ENCODE data around the gene ZNF425.
"Not testable (repeated sequence)": the region's sequence is repeated elsewhere in the genome, so short reads cannot be mapped to it uniquely, and the experiment has no call there.

Gene ZNF425

GRCh38 chr7:149074116-149074885, 51.8 kb downstream of the ZNF425 start:
- Histone ChIP-seq H3K4me3 (ENCODE audit: insufficient read depth, low read depth, low read length) (no peak overlapping the region), H3K27me3 (ENCODE audit: control insufficient read depth, insufficient read depth, low read length, poor library complexity, severe bottlenecking) (no peaks in the 10 kb centered on the region), H3K9me3 (ENCODE audit: control insufficient read depth, low read length) (no peaks in the 10 kb centered on the region), H3K27ac (ENCODE audit: insufficient read depth, low read depth, low read length, poor library complexity, severe bottlenecking) (no peak overlapping the region), H3K4me1 (ENCODE audit: control insufficient read depth, insufficient read depth, low read length) (no peaks in the 10 kb centered on the region), H3K36me3 (ENCODE audit: control insufficient read depth, insufficient read depth, low read length) (peaks cover 22% of the 10 kb centered on the region)
- WGBS, 2 experiments: 96 to 97% methylated on average over 2 to 3 of the region's 3 CpGs

GRCh38 chr7:149072438-149072775, 53.7 kb downstream of the ZNF425 start:
- Histone ChIP-seq H3K4me1 (ENCODE audit: control insufficient read depth, insufficient read depth, low read length) (no peaks in the 10 kb centered on the region), H3K27ac (ENCODE audit: insufficient read depth, low read depth, low read length, poor library complexity, severe bottlenecking) (no peak overlapping the region), H3K9me3 (ENCODE audit: control insufficient read depth, low read length) (no peaks in the 10 kb centered on the region), H3K4me3 (ENCODE audit: insufficient read depth, low read depth, low read length) (no peak overlapping the region), H3K27me3 (ENCODE audit: control insufficient read depth, insufficient read depth, low read length, poor library complexity, severe bottlenecking) (no peaks in the 10 kb centered on the region), H3K36me3 (ENCODE audit: control insufficient read depth, insufficient read depth, low read length) (peaks cover 22% of the 10 kb centered on the region)
- WGBS, 2 experiments: 94 to 96% methylated on average over 4 of the region's 4 CpGs

- no peak overlapping the region for H3K4me3 ChIP-seq (ENCODE audit: insufficient read depth, low read depth, low read length)
- WGBS, 2 experiments: 82 to 85% methylated on average over 46 of the region's 46 CpGs
Measured at GRCh38 chr7:149071641-149072437, 54.3 kb downstream of the ZNF425 start.

GRCh38 chr7:149071182-149071635, 54.9 kb downstream of the ZNF425 start:
- no peak overlapping the region for H3K27ac ChIP-seq (ENCODE audit: insufficient read depth, low read depth, low read length, poor library complexity, severe bottlenecking)

More at GRCh38 chr7:149071641-149072437, 54.3 kb downstream of the ZNF425 start:
- H3K9me3 ChIP-seq (ENCODE audit: control insufficient read depth, low read length): no peaks in the 10 kb centered on the region
- peaks cover 19% of the 10 kb centered on the region for H3K36me3 ChIP-seq (ENCODE audit: control insufficient read depth, insufficient read depth, low read length)
- no peak overlapping the region for H3K27ac ChIP-seq (ENCODE audit: insufficient read depth, low read depth, low read length, poor library complexity, severe bottlenecking)
- no peaks in the 10 kb centered on the region for H3K27me3 ChIP-seq (ENCODE audit: control insufficient read depth, insufficient read depth, low read length, poor library complexity, severe bottlenecking)
- H3K4me1 ChIP-seq (ENCODE audit: control insufficient read depth, insufficient read depth, low read length): no peaks in the 10 kb centered on the region

GRCh38 chr7:149070372-149071125, 55.6 kb downstream of the ZNF425 start:
- 96% methylated on average over 31 of the region's 31 CpGs for WGBS, 2 experiments
- Histone ChIP-seq H3K27me3 (ENCODE audit: control insufficient read depth, insufficient read depth, low read length, poor library complexity, severe bottlenecking) (no peaks in the 10 kb centered on the region), H3K4me1 (ENCODE audit: control insufficient read depth, insufficient read depth, low read length) (no peaks in the 10 kb centered on the region), H3K27ac (ENCODE audit: insufficient read depth, low read depth, low read length, poor library complexity, severe bottlenecking) (no peak overlapping the region), H3K4me3 (ENCODE audit: insufficient read depth, low read depth, low read length) (no peak overlapping the region), H3K9me3 (ENCODE audit: control insufficient read depth, low read length) (no peaks in the 10 kb centered on the region), H3K36me3 (ENCODE audit: control insufficient read depth, insufficient read depth, low read length) (peaks cover 17% of the 10 kb centered on the region)

More at GRCh38 chr7:149071182-149071635, 54.9 kb downstream of the ZNF425 start:
- WGBS, 2 experiments: 96 to 97% methylated on average over 29 of the region's 29 CpGs
- no peaks in the 10 kb centered on the region for H3K27me3 ChIP-seq (ENCODE audit: control insufficient read depth, insufficient read depth, low read length, poor library complexity, severe bottlenecking)
- no peaks in the 10 kb centered on the region for H3K4me1 ChIP-seq (ENCODE audit: control insufficient read depth, insufficient read depth, low read length)
- no peak overlapping the region for H3K4me3 ChIP-seq (ENCODE audit: insufficient read depth, low read depth, low read length)
- H3K9me3 ChIP-seq (ENCODE audit: control insufficient read depth, low read length): no peaks in the 10 kb centered on the region
- peaks cover 17% of the 10 kb centered on the region for H3K36me3 ChIP-seq (ENCODE audit: control insufficient read depth, insufficient read depth, low read length)

GRCh38 chr7:149067869-149068268, 58.3 kb downstream of the ZNF425 start:
- H3K27ac ChIP-seq (ENCODE audit: insufficient read depth, low read depth, low read length, poor library complexity, severe bottlenecking): no peak overlapping the region
- no peak overlapping the region for H3K4me3 ChIP-seq (ENCODE audit: insufficient read depth, low read depth, low read length)
- 91 to 93% methylated on average over 2 to 4 of the region's 4 CpGs for WGBS, 2 experiments
- H3K27me3 ChIP-seq (ENCODE audit: control insufficient read depth, insufficient read depth, low read length, poor library complexity, severe bottlenecking): no peaks in the 10 kb centered on the region
- H3K36me3 ChIP-seq (ENCODE audit: control insufficient read depth, insufficient read depth, low read length): peaks cover 17% of the 10 kb centered on the region
- no peaks in the 10 kb centered on the region for H3K4me1 ChIP-seq (ENCODE audit: control insufficient read depth, insufficient read depth, low read length)
- no peaks in the 10 kb centered on the region for H3K9me3 ChIP-seq (ENCODE audit: control insufficient read depth, low read length)

GRCh38 chr7:149063476-149063875, 62.6 kb downstream of the ZNF425 start:
- H3K27me3 ChIP-seq (ENCODE audit: control insufficient read depth, insufficient read depth, low read length, poor library complexity, severe bottlenecking): no peaks in the 10 kb centered on the region
- H3K4me1 ChIP-seq (ENCODE audit: control insufficient read depth, insufficient read depth, low read length): peaks cover 4% of the 10 kb centered on the region
- H3K36me3 ChIP-seq (ENCODE audit: control insufficient read depth, insufficient read depth, low read length): no peaks in the 10 kb centered on the region
- H3K9me3 ChIP-seq (ENCODE audit: control insufficient read depth, low read length): no peaks in the 10 kb centered on the region
- H3K4me3 ChIP-seq (ENCODE audit: insufficient read depth, low read depth, low read length): no peak overlapping the region
- H3K27ac ChIP-seq (ENCODE audit: insufficient read depth, low read depth, low read length, poor library complexity, severe bottlenecking): no peak overlapping the region

GRCh38 chr7:149062217-149062899, 63.8 kb downstream of the ZNF425 start:
- not testable (repeated sequence) for H3K27me3 ChIP-seq (ENCODE audit: control insufficient read depth, insufficient read depth, low read length, poor library complexity, severe bottlenecking); H3K4me1 ChIP-seq (ENCODE audit: control insufficient read depth, insufficient read depth, low read length); H3K9me3 ChIP-seq (ENCODE audit: control insufficient read depth, low read length); H3K27ac ChIP-seq (ENCODE audit: insufficient read depth, low read depth, low read length, poor library complexity, severe bottlenecking); H3K4me3 ChIP-seq (ENCODE audit: insufficient read depth, low read depth, low read length); H3K36me3 ChIP-seq (ENCODE audit: control insufficient read depth, insufficient read depth, low read length)
- 90% methylated on average over 9 to 10 of the region's 10 CpGs for WGBS, 2 experiments

GRCh38 chr7:149060156-149060555, 66.0 kb downstream of the ZNF425 start:
- H3K4me1 ChIP-seq (ENCODE audit: control insufficient read depth, insufficient read depth, low read length): peaks cover 4% of the 10 kb centered on the region
- 84 to 88% methylated on average over 1 of the region's 1 CpG for whole genome bisulfite sequencing, 2 experiments
- no peak overlapping the region for H3K27ac ChIP-seq (ENCODE audit: insufficient read depth, low read depth, low read length, poor library complexity, severe bottlenecking)
- no peaks in the 10 kb centered on the region for H3K36me3 ChIP-seq (ENCODE audit: control insufficient read depth, insufficient read depth, low read length)
- H3K9me3 ChIP-seq (ENCODE audit: control insufficient read depth, low read length): no peaks in the 10 kb centered on the region
- H3K27me3 ChIP-seq (ENCODE audit: control insufficient read depth, insufficient read depth, low read length, poor library complexity, severe bottlenecking): no peaks in the 10 kb centered on the region
- H3K4me3 ChIP-seq (ENCODE audit: insufficient read depth, low read depth, low read length): no peak overlapping the region

All from ectodermal cell (in vitro differentiated cells).